ENCODE measurements around the gene ELAC2.
A peak's percentile ranks its signal among the peaks of the same experiment; 100 is the strongest.

The ELAC2 gene, protein sequence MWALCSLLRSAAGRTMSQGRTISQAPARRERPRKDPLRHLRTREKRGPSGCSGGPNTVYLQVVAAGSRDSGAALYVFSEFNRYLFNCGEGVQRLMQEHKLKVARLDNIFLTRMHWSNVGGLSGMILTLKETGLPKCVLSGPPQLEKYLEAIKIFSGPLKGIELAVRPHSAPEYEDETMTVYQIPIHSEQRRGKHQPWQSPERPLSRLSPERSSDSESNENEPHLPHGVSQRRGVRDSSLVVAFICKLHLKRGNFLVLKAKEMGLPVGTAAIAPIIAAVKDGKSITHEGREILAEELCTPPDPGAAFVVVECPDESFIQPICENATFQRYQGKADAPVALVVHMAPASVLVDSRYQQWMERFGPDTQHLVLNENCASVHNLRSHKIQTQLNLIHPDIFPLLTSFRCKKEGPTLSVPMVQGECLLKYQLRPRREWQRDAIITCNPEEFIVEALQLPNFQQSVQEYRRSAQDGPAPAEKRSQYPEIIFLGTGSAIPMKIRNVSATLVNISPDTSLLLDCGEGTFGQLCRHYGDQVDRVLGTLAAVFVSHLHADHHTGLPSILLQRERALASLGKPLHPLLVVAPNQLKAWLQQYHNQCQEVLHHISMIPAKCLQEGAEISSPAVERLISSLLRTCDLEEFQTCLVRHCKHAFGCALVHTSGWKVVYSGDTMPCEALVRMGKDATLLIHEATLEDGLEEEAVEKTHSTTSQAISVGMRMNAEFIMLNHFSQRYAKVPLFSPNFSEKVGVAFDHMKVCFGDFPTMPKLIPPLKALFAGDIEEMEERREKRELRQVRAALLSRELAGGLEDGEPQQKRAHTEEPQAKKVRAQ

GRCh38 chr17:13017655-13018459 is at the start of gene ELAC2:
ELAC2 (minus strand) TSS chr17:13018027; CDS start chr17:13017947, 80 bp downstream.
- Histone ChIP-seq H3K36me3 (replicated peaks) (peaks cover 32% of the 10 kb centered on the region), H3K4me3 (ENCODE audit: low read depth, low read length) (peak within 1 kb of the TSS; percentile 89), H3K27me3 (replicated peaks) (no peaks in the 10 kb centered on the region), H3K27ac (peak within 1 kb of the TSS; percentile 75)
- TF ChIP-seq, protein P1, sequence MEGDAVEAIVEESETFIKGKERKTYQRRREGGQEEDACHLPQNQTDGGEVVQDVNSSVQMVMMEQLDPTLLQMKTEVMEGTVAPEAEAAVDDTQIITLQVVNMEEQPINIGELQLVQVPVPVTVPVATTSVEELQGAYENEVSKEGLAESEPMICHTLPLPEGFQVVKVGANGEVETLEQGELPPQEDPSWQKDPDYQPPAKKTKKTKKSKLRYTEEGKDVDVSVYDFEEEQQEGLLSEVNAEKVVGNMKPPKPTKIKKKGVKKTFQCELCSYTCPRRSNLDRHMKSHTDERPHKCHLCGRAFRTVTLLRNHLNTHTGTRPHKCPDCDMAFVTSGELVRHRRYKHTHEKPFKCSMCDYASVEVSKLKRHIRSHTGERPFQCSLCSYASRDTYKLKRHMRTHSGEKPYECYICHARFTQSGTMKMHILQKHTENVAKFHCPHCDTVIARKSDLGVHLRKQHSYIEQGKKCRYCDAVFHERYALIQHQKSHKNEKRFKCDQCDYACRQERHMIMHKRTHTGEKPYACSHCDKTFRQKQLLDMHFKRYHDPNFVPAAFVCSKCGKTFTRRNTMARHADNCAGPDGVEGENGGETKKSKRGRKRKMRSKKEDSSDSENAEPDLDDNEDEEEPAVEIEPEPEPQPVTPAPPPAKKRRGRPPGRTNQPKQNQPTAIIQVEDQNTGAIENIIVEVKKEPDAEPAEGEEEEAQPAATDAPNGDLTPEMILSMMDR (IDR thresholded peaks at IDR 0.05; ENCODE audit: low read depth, low read length, missing control alignments): no peak
- in situ Hi-C loops (cut with HindIII; ENCODE audit: low pct_ligation_motif_present, low sequenced_read_pairs): no loop called here
- DNase-seq: peak; percentile 99

DNA sequence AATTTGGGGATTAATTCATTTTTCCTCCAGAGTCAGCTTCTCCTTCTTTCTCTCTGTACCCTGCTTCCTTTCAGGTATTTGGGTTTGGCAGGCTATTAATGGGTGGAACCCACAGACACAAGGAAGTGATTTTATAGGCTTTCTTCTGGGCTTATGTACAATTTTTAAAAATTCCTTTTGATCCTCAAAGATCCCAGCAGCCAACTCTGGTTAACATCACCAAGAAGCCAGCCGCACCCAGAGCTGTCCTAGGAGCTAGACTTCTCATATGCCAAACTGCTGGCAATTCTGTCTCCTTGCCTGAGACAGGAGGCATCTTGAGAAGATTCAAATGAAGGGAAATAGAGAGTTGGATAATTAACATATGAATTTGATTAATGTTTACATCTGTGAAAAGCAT is 47.2 kb upstream of the ELAC2 start:
- in situ Hi-C loops (cut with HindIII; ENCODE audit: low pct_ligation_motif_present, low sequenced_read_pairs): no loop called here
- Histone ChIP-seq H3K27ac (no peak overlapping the region), H3K4me3 (ENCODE audit: low read depth, low read length) (no peak overlapping the region), H3K36me3 (replicated peaks) (no peaks in the 10 kb centered on the region), H3K27me3 (replicated peaks) (no peaks in the 10 kb centered on the region)
- DNase-seq: no peak
- TF ChIP-seq, protein P1 (IDR thresholded peaks at IDR 0.05; ENCODE audit: low read depth, low read length, missing control alignments): no peak

GRCh38 chr17:13055131-13055530 is 37.3 kb upstream of the ELAC2 start:
- H3K4me3 ChIP-seq (ENCODE audit: low read depth, low read length): no peak overlapping the region
- TF ChIP-seq, protein P1 (IDR thresholded peaks at IDR 0.05; ENCODE audit: low read depth, low read length, missing control alignments): no peak
- H3K27me3 ChIP-seq (replicated peaks): no peaks in the 10 kb centered on the region
- no peak for DNase-seq
- in situ Hi-C loops (cut with HindIII; ENCODE audit: low pct_ligation_motif_present, low sequenced_read_pairs): no loop called here
- H3K36me3 ChIP-seq (replicated peaks): no peaks in the 10 kb centered on the region
- H3K27ac ChIP-seq: no peak overlapping the region

DNA sequence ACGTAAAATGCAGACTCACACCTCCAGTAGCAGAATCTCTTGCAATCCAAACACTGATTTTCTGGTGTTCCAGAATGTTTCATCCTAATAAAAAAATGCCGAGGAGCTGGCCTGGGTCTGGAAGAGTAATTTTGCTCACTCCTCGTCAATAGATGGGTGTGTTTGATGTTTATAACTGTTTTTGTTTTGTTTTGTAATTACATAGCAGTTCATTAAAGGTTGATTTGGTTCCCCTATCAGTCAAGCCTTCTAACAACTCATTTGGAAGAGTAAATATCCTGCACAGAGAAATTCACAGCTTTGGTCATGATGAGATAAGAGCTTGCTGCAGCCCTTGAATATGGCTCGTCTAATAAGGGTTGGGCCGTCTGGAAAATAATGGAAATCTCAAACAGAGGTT is 36.8 kb upstream of the ELAC2 start:
- no peaks in the 10 kb centered on the region for H3K36me3 ChIP-seq (replicated peaks)
- H3K4me3 ChIP-seq (ENCODE audit: low read depth, low read length): no peak overlapping the region
- no peak for DNase-seq
- no peak overlapping the region for H3K27ac ChIP-seq
- in situ Hi-C loops (cut with HindIII; ENCODE audit: low pct_ligation_motif_present, low sequenced_read_pairs): no loop called here
- no peaks in the 10 kb centered on the region for H3K27me3 ChIP-seq (replicated peaks)
- TF ChIP-seq, protein P1 (IDR thresholded peaks at IDR 0.05; ENCODE audit: low read depth, low read length, missing control alignments): no peak

DNA sequence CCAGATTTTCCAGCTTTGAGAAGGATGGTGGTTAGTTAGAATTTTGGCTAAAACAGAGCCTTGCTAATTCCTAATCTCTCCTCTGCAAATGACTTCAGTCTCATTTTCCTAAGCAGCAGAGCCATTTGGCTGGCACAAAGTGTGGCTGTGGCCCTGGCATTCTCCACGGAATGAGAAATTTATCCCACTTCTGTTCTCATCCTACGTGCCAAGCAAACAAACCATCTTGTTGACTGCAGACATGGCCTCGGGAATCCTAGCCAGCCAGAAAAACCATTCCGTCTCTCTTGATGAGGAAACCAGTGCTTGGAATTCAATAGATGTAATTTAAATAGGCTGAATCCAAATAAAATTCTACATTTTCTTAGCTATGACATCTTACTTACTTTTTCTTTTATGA is 34.1 kb upstream of the ELAC2 start:
- TF ChIP-seq, protein P1 (IDR thresholded peaks at IDR 0.05; ENCODE audit: low read depth, low read length, missing control alignments): no peak
- Histone ChIP-seq H3K36me3 (replicated peaks) (no peaks in the 10 kb centered on the region), H3K4me3 (ENCODE audit: low read depth, low read length) (no peak overlapping the region), H3K27ac (no peak overlapping the region), H3K27me3 (replicated peaks) (no peaks in the 10 kb centered on the region)
- no peak for DNase-seq
- in situ Hi-C loops (cut with HindIII; ENCODE audit: low pct_ligation_motif_present, low sequenced_read_pairs): no loop called here
